GM18517 (cell line): ENCODE data around the gene ZBTB20.

Experiments used
- ATAC-seq: cut with Tn5 transposase; IDR thresholded peaks from one replicate; pipeline ENCODE4 v1.9.1; 2021; ENCODE audit warnings: mild to moderate bottlenecking, moderate library complexity; ENCODE audit not compliant: unreplicated experiment

Gene ZBTB20

DNA sequence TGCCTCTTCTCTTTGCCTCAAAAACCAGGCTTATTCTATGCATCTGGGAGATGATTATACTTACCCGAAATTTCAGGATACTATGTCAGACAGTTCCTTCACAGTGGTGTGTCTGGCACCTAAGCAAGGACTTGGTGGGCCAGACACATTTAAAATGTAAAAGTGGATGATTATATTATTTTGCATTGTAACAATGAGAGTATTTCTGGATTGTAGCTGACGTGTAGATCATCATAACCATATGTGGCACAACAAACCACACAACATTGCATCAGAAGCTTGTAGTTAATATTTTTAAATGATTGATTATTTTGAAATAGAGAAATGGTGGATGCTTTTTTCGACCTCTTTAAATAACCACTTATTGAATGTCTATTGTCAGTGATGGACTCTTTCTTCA is 744.2 kb downstream of the ZBTB20 start:
- no peak for ATAC-seq

- ATAC-seq, result no peak
Observed at GRCh38 chr3:114401346-114401745, 745.7 kb downstream of the ZBTB20 start.

GRCh38 chr3:114400371-114400770 is 746.7 kb downstream of the ZBTB20 start:
- no peak for ATAC-seq

- no peak for ATAC-seq
Observed at GRCh38 chr3:114394551-114394950, 752.5 kb downstream of the ZBTB20 start.

DNA sequence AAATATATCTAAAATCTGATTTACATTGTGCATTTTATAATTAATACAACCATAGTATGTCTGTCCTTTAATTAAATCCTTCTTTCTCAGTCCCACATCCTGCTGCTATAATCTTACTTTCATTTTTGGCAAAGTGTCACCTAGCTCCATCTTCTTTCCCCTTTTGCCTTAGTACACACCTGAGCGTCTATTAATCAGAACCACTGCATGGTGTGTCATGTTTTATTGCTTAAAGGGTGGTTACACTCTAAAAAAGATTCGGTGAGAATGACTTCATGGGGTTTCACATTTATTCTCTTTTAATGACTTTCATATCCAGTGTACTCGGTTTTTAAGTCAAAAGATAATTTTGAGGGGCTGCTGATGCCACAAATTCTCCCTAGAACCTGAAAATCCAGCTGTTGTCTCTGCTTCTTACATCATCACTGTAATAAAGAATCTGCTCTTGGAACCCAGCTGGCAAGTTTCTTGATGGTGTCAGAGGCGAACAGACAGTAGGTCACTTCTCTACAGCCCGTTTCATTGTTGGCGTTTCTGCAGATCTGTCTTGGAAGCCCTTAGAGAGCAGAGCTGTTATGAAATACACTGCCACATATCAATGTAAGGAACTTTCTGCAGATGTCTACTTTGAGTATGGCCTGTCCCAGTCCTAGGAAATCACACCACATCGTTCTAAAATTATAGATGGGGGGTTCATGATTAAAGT is 753.6 kb downstream of the ZBTB20 start:
- ATAC-seq, result no peak

DNA sequence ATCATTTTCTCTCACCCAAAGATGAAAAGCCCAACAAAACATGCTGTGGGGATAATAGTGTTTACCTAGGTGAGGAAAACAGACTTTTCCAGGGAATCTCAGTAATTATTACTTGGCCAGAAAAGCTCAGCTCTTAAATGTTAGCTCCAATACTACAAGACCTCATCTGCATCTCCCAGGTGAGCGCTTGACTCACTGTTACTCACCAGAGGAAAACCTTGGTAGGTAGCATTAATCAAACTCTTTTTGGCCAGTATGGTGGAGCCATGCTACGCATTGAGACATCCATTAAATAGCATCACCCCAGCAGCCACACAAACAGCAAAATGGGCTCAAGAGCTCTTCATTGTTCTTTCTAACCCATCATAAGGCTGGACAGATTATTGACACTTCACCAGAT is 754.3 kb downstream of the ZBTB20 start:
- ATAC-seq, result no peak

DNA sequence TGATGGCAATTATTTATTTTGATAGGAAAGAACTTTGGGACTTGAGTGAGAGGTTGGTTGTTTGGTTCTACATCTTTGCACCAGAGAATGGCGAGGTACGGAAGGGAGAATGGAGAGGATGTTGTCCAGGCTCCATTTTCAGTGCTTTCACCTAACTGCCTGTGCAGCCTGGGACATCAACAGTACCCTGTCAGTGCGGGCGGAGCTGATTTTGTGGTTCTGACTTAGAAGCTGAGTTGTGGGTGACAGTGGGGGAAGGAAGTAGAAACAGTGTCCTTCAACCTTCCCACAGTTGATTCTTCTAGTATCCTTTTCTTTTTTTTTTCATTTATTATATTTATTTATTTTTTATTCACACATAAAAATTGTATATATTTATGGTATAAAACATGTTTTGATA is 757.9 kb downstream of the ZBTB20 start:
- ATAC-seq, result no peak

DNA sequence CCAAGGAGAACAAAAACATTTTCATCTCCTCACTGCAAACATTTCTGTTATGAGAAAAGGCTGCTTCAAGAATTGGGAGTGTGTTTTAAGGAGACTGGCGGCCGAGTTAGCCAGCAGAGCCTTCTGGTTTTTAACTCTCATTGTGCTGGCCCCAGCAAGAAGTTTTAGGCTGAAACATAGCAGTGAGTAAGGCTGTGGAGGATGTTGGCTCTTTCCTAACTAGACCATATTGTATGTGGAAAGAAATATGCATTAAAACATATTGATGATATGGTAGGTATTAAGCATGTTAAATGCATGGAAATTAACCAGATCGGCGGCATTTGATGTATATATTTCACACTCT is 762.6 kb downstream of the ZBTB20 start:
- ATAC-seq, result no peak

DNA sequence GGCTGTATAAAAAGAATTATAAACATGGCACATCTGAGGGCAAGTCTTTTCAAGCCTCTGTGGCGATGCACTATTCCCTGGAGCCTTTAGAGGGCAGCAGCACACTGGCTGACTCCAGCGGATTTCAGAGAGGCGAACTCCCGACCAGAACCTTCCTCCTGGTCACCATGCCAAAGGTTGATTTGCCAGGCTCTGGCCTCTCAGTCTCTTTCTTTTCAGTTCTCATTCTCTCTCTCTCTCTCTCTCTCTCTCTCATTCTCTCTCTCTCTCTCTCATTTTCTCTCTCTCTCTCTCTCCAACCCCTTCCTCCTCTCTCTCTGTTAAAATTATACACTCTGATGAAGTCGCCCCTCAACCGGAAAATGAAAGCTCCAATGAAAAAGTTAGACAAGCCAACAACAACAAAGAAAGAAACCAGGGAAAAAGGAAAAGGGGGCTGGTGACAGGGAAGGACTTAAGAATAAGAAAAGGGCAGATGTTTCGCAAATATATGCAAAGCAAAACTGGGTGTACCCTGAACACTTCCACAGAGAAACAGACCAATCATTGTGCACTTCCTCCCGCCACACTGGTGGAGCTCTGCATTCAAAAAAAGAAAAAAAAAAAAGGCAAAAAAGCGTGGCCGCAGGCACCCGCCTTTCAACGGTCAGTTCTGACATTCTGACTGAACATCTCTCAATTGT is 763.1 kb downstream of the ZBTB20 start:
- peak; percentile 89 for ATAC-seq

DNA sequence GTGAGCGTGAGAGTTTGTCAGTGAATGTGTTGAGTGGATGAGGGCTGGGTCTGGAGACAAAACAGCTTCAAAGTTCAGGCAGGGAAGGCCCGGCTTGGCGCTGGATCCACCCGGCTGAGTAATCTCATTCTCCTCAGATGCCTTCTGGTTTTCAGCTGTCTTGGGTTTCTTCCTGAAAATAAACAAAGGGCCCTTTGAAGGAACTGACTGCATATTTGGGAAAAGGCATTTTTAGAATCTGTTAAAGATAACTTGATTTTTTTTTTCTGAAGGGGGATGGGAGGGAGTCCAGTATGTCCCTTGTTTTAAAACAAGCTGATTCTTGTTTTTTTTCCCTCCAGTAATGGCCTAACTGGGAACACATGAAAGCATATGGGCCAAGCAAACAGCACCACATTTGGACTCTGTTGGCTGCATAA is 766.8 kb downstream of the ZBTB20 start:
- ATAC-seq, result no peak

- no peak for ATAC-seq
Observed at GRCh38 chr3:114379266-114379665, 767.8 kb downstream of the ZBTB20 start.

DNA sequence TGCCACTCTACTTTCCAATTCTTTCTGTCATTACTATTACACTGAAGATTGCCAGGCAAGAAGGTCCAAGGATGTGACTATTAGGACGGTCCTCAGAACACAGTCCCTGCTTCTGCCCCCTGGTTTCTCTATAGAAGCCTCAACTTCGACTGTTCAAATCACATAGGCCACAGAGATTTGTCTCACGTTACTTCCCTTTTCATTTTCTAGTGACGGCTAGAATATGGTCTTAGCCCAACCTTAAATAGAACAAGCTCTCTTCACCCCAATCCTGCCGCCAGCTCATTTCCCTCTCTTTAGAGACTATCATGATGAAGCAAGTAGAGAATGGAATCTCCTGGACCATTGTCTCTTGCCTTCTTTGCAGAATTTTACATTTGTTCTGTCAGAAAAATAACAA is 768.3 kb downstream of the ZBTB20 start:
- ATAC-seq, result no peak

DNA sequence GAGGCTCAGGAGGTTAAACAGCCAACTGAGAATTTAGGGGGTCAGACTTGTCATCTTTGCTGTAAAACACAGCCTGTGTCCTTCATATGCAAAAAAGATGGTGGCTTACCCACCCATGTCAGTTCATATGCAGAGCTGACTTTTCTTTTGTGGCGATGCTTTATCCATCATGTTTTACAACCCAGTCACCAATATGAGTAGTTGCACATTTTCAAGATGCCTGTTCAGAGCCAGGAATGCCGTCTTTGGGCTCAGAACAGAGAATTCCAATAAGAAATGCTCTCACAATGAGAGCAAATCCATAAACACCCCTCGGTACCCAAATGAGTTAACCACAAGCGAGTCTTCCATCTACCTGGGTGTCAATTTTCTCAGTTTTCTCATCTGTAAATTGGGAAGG is 769.7 kb downstream of the ZBTB20 start:
- no peak for ATAC-seq

- ATAC-seq, result no peak
Observed at GRCh38 chr3:114376516-114377185, 770.4 kb downstream of the ZBTB20 start.

- ATAC-seq, result no peak
Observed at GRCh38 chr3:114375608-114376421, 771.3 kb downstream of the ZBTB20 start.

GRCh38 chr3:114374433-114374990 is 772.6 kb downstream of the ZBTB20 start:
- ATAC-seq, result no peak

GRCh38 chr3:114370537-114371174 is 776.4 kb downstream of the ZBTB20 start:
- no peak for ATAC-seq

- no peak for ATAC-seq
Observed at GRCh38 chr3:114365909-114366308, 781.2 kb downstream of the ZBTB20 start.

DNA sequence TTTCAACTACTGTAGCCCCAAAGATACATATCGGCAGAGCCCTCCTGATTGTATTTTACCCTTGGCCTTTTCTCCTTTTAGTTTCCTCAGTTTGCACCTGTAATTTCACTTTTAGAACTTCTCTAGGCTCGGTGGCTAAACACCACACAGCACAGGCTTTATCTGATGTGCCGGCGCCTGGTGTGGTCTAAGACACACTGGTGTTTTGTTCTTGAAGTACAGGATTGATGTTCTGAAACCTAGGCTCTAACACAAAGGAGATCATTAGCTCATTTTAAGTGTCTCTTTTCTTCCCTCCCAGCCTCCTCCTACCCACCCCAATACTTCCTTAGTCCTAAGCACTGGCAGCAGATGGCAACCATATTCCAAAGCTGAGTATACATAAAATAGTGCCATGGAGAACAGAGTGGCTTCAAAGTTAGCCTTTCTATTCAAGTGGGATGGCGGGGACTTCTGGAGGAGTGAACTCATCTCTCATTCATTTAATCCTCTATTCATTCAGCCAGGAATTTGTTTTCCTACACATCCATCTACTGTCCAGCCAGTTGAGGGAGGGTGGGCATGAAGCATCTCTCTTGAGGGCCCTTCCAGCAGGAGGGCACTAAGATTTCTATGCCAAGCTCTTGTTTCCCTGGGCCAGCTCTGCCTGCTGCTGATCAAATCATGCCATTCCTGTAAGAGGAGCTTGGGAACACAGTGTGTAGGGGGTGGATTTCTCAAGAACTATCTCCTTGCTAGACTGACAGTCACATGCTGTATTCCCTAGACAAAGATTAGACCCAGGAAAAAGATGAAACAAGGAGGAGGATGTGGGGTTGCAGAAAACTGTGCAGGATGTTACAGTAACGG is 782.1 kb downstream of the ZBTB20 start:
- no peak for ATAC-seq
